HepG2 (cell line): ENCODE results near the gene ANKRD52. TPM values are rescaled to one million over a fixed set of nuclear protein-coding genes. Genes with fewer than 3 reads are reported as not detected.

Experiments used
- ATAD3A ChIP-seq: sonication (generic); formaldehyde crosslinking; IDR thresholded peaks from 2 replicates; pipeline ENCODE4 v1.4.0; 2020; ENCODE audit warnings: missing genetic modification reagents
- ETS1 ChIP-seq: sonication (generic); formaldehyde crosslinking; IDR thresholded peaks from 2 replicates; pipeline ENCODE4 v1.4.0; 2020; ENCODE audit warnings: missing genetic modification reagents
- FOXO4 ChIP-seq: sonication (generic); formaldehyde crosslinking; conservative IDR thresholded peaks from 2 replicates; pipeline ENCODE4 v1.8.1; 2023; ENCODE audit warnings: missing genetic modification reagents
- GABPA ChIP-seq, 2 experiments: IDR thresholded peaks; 2 replicates each; pipeline ENCODE4 v1.6.1; 2011 to 2016; ENCODE audit warnings: low read depth in 2 of 2, low read length in 1 of 2, missing biosample characterization in 1 of 2, missing genetic modification characterization in 1 of 2
- HMGA1 ChIP-seq: sonication (generic); formaldehyde crosslinking; conservative IDR thresholded peaks from 2 replicates; pipeline ENCODE4 v1.4.0; 2020; ENCODE audit warnings: missing genetic modification reagents
- HNRNPH1 ChIP-seq: fragments of 200-400 bp; formaldehyde crosslinking; optimal IDR thresholded peaks from 2 replicates; pipeline ENCODE3; 2017; ENCODE audit warnings: mild to moderate bottlenecking, low read depth, low read length
- MEIS1 ChIP-seq: sonication (generic); formaldehyde crosslinking; IDR thresholded peaks from 2 replicates; pipeline ENCODE4 v1.9.0; 2021; ENCODE audit warnings: mild to moderate bottlenecking, missing genetic modification reagents, moderate library complexity, borderline replicate concordance
- PCBP1 ChIP-seq: fragments of 200-400 bp; formaldehyde crosslinking; IDR thresholded peaks from 2 replicates; pipeline ENCODE4 v1.6.1; 2017; ENCODE audit warnings: mild to moderate bottlenecking, low read depth, low read length, borderline replicate concordance
- PLSCR1 ChIP-seq: sonication (generic); formaldehyde crosslinking; IDR thresholded peaks from 2 replicates; pipeline ENCODE4 v1.5.0; 2020; ENCODE audit warnings: missing genetic modification reagents, mild to moderate bottlenecking, borderline replicate concordance
- SNAPC2 ChIP-seq: sonication (generic); formaldehyde crosslinking; IDR thresholded peaks from 2 replicates; pipeline ENCODE4 v1.8.1; 2022; ENCODE audit warnings: mild to moderate bottlenecking, missing genetic modification reagents
- SPEN ChIP-seq: sonication (generic); formaldehyde crosslinking; IDR thresholded peaks from 2 replicates; pipeline ENCODE4 v1.5.1; 2020; ENCODE audit warnings: low read depth, mild to moderate bottlenecking, missing genetic modification reagents
- ZBTB20 ChIP-seq: sonication (generic); formaldehyde crosslinking; IDR thresholded peaks from 2 replicates; pipeline ENCODE4 v1.8.1; 2023; ENCODE audit warnings: missing genetic modification reagents, low read depth, mild to moderate bottlenecking, borderline replicate concordance
- ZNF484 ChIP-seq: sonication (generic); formaldehyde crosslinking; IDR thresholded peaks from 2 replicates; pipeline ENCODE4 v1.5.1; 2020; ENCODE audit warnings: mild to moderate bottlenecking, low read depth, missing genetic modification reagents, borderline replicate concordance
- ZNF674 ChIP-seq: sonication (generic); formaldehyde crosslinking; IDR thresholded peaks from 2 replicates; pipeline ENCODE4 v1.5.0; 2020; ENCODE audit warnings: low read depth, mild to moderate bottlenecking, missing genetic modification reagents
- ZNF788 ChIP-seq: sonication (generic); formaldehyde crosslinking; IDR thresholded peaks from 2 replicates; pipeline ENCODE4 v1.5.0; 2020; ENCODE audit warnings: mild to moderate bottlenecking, missing genetic modification reagents, borderline replicate concordance
- ZNF883 ChIP-seq: sonication (generic); formaldehyde crosslinking; IDR thresholded peaks from 2 replicates; pipeline ENCODE4 v1.5.1; 2020; ENCODE audit warnings: mild to moderate bottlenecking, missing genetic modification reagents; ENCODE audit errors: not compliant biosample characterization
- polyA plus RNA-seq, 8 experiments: library from polyadenylated mRNA; depleted of rRNA in 3 of 8; stranded (reverse) in 7 of 8; unstranded in 1 of 8; fragments of >200 nt; fragmentation: Illumina TruSeq in 4 of 8; extraction: Trizol in 4 of 8; gene quantifications; 2 replicates each; pipeline versions ENCODE4 v1.2.1 to v1.2.3, GENCODE V29; 2011 to 2016; ENCODE audit warnings: low read depth in 4 of 8, missing spikeins in 1 of 8, mixed read lengths in 1 of 8; ENCODE audit not compliant: insufficient read depth in 1 of 8
- total RNA-seq, 5 experiments: library from RNA; depleted of rRNA; stranded (reverse); fragments of >200 nt; fragmentation: Illumina TruSeq; extraction: Trizol; gene quantifications; 2 replicates each; pipeline ENCODE4 v1.2.3, GENCODE V29; 2016; ENCODE audit warnings: low read depth in 1 of 5
- TF ChIP-seq, protein P1 (sequence below): sonication (generic); formaldehyde crosslinking; IDR thresholded peaks from 2 replicates; pipeline ENCODE4 v1.4.0; 2020; ENCODE audit warnings: missing genetic modification reagents, mild to moderate bottlenecking, borderline replicate concordance

The ANKRD52 gene
- total and polyA plus RNA-seq, 2 of the 13 experiments (the other 11 are each of a cell fraction or from before 2014, with no cell fraction given): 7.8 to 9.2 TPM

GRCh38 chr12:56266693-56267442 lies 8.7 kb upstream of the ANKRD52 start, which contains the start of gene COQ10A (continued):
- peak; percentile 77 for TF ChIP-seq GABPA (IDR thresholded peaks at IDR 0.05; ENCODE audit: low read depth, low read length)
- peak; percentile 93 for TF ChIP-seq GABPA (CRISPR knock-in tag; IDR thresholded peaks at IDR 0.05; ENCODE audit: low read depth)
- no peak for TF ChIP-seq ZNF484 (CRISPR knock-in tag)
- peak; percentile 68 for TF ChIP-seq SPEN (CRISPR knock-in tag)
- peak; percentile 77 for TF ChIP-seq ZNF883 (CRISPR knock-in tag)
- TF ChIP-seq SNAPC2 (CRISPR knock-in tag): peak; percentile 84; the same call in 1 of the 2 replicates
- TF ChIP-seq PLSCR1: no peak
- TF ChIP-seq ETS1: no peak
- TF ChIP-seq ZNF674 (CRISPR knock-in tag): no peak
- TF ChIP-seq, protein P1, sequence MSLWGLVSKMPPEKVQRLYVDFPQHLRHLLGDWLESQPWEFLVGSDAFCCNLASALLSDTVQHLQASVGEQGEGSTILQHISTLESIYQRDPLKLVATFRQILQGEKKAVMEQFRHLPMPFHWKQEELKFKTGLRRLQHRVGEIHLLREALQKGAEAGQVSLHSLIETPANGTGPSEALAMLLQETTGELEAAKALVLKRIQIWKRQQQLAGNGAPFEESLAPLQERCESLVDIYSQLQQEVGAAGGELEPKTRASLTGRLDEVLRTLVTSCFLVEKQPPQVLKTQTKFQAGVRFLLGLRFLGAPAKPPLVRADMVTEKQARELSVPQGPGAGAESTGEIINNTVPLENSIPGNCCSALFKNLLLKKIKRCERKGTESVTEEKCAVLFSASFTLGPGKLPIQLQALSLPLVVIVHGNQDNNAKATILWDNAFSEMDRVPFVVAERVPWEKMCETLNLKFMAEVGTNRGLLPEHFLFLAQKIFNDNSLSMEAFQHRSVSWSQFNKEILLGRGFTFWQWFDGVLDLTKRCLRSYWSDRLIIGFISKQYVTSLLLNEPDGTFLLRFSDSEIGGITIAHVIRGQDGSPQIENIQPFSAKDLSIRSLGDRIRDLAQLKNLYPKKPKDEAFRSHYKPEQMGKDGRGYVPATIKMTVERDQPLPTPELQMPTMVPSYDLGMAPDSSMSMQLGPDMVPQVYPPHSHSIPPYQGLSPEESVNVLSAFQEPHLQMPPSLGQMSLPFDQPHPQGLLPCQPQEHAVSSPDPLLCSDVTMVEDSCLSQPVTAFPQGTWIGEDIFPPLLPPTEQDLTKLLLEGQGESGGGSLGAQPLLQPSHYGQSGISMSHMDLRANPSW (CRISPR knock-in tag): no peak; the same call in 1 of the 2 replicates
- 0 out of 2 replicates have a peak, but pooled peaks have one; percentile 50 for TF ChIP-seq ZBTB20
- no peak for TF ChIP-seq HNRNPH1
- TF ChIP-seq MEIS1 (CRISPR knock-in tag): peak; percentile 79; the same call in 1 of the 2 replicates
- TF ChIP-seq ATAD3A (CRISPR knock-in tag): no peak
- TF ChIP-seq FOXO4 (CRISPR knock-in tag): no peak
- no peak for TF ChIP-seq PCBP1
- no peak for TF ChIP-seq HMGA1 (CRISPR knock-in tag)
- TF ChIP-seq ZNF788 (CRISPR knock-in tag): peak; percentile 80; the same call in 1 of the 2 replicates
